ENCODE data around the gene FCAMR.

Gene FCAMR

GRCh38 chr1:206957639-206958038 is 12.6 kb downstream of the FCAMR start:
- Histone ChIP-seq H3K36me3 (ENCODE audit: control insufficient read depth, insufficient read depth, low read length) (no peaks in the 10 kb centered on the region), H3K4me3 (replicated peaks; ENCODE audit: low read depth, low read length) (no peak overlapping the region), H3K27me3 (replicated peaks; ENCODE audit: control insufficient read depth, insufficient read depth, low read length) (no peaks in the 10 kb centered on the region)
- DNase-seq (ENCODE audit: extremely low read depth, insufficient read length): no peak
- no peak for TF ChIP-seq CTCF (IDR thresholded peaks at IDR 0.05; ENCODE audit: insufficient read depth, low read length, poor library complexity, severe bottlenecking)

- H3K4me3 ChIP-seq (replicated peaks; ENCODE audit: low read depth, low read length): no peak overlapping the region
- DNase-seq (ENCODE audit: extremely low read depth, insufficient read length): no peak
- no peaks in the 10 kb centered on the region for H3K36me3 ChIP-seq (ENCODE audit: control insufficient read depth, insufficient read depth, low read length)
- H3K27me3 ChIP-seq (replicated peaks; ENCODE audit: control insufficient read depth, insufficient read depth, low read length): no peaks in the 10 kb centered on the region
- TF ChIP-seq CTCF (IDR thresholded peaks at IDR 0.05; ENCODE audit: insufficient read depth, low read length, poor library complexity, severe bottlenecking): no peak
These were observed 14.5 kb downstream of the FCAMR start for GRCh38 chr1:206955476-206956451.

- Histone ChIP-seq H3K27me3 (replicated peaks; ENCODE audit: control insufficient read depth, insufficient read depth, low read length) (no peaks in the 10 kb centered on the region), H3K4me3 (replicated peaks; ENCODE audit: low read depth, low read length) (no peak overlapping the region), H3K36me3 (ENCODE audit: control insufficient read depth, insufficient read depth, low read length) (no peaks in the 10 kb centered on the region)
- TF ChIP-seq CTCF (IDR thresholded peaks at IDR 0.05; ENCODE audit: insufficient read depth, low read length, poor library complexity, severe bottlenecking): no peak
- no peak for DNase-seq (ENCODE audit: extremely low read depth, insufficient read length)
These were observed 15.6 kb downstream of the FCAMR start for GRCh38 chr1:206954459-206955342.

GRCh38 chr1:206953626-206954025 is 16.6 kb downstream of the FCAMR start:
- Histone ChIP-seq H3K36me3 (ENCODE audit: control insufficient read depth, insufficient read depth, low read length) (no peaks in the 10 kb centered on the region), H3K4me3 (replicated peaks; ENCODE audit: low read depth, low read length) (no peak overlapping the region), H3K27me3 (replicated peaks; ENCODE audit: control insufficient read depth, insufficient read depth, low read length) (no peaks in the 10 kb centered on the region)
- no peak for DNase-seq (ENCODE audit: extremely low read depth, insufficient read length)
- no peak for TF ChIP-seq CTCF (IDR thresholded peaks at IDR 0.05; ENCODE audit: insufficient read depth, low read length, poor library complexity, severe bottlenecking)

GRCh38 chr1:206953126-206953525 is 17.1 kb downstream of the FCAMR start:
- Histone ChIP-seq H3K27me3 (replicated peaks; ENCODE audit: control insufficient read depth, insufficient read depth, low read length) (no peaks in the 10 kb centered on the region), H3K4me3 (replicated peaks; ENCODE audit: low read depth, low read length) (no peak overlapping the region), H3K36me3 (ENCODE audit: control insufficient read depth, insufficient read depth, low read length) (no peaks in the 10 kb centered on the region)
- no peak for TF ChIP-seq CTCF (IDR thresholded peaks at IDR 0.05; ENCODE audit: insufficient read depth, low read length, poor library complexity, severe bottlenecking)
- DNase-seq (ENCODE audit: extremely low read depth, insufficient read length): no peak

Measured in GM06990 (cell line).